Activated CD4-positive, alpha-beta memory T cell treated with anti-CD3 and anti-CD28 coated beads for 36 hours (primary cell): ENCODE results near the gene KCNS3. TPM values are rescaled to one million over a fixed set of nuclear protein-coding genes. Genes with fewer than 3 reads are reported as not detected.

Experiments
- total RNA-seq, 2 experiments: library from RNA; stranded (reverse); gene quantifications; one replicate each; pipeline ENCODE4 v1.2.3, GENCODE V29; 2021

Gene KCNS3
- total RNA-seq, 2 experiments from 2014 or later: 0.17 to 0.19 TPM

Other genes with a start within 250 kb of the KCNS3 start
- gene SMC6, start 124.9 kb upstream of the KCNS3 start, total RNA-seq: 10 to 100 TPM; 21.4 to 22.7 TPM
- 10 to 100 TPM; 24.0 to 30.9 TPM for gene GEN1, start 124.5 kb upstream of the KCNS3 start, total RNA-seq
- not detected for gene MSGN1, start 62.2 kb upstream of the KCNS3 start, total RNA-seq